Central memory CD4-positive, alpha-beta T cell (primary cell): ENCODE measurements around the gene NEU2.
A peak's percentile ranks its signal among the peaks of the same experiment; 100 is the strongest.

Experiments used
- DNase-seq: peaks from one replicate; pipeline ENCODE4 v3.0.0; 2022

Gene NEU2

DNA sequence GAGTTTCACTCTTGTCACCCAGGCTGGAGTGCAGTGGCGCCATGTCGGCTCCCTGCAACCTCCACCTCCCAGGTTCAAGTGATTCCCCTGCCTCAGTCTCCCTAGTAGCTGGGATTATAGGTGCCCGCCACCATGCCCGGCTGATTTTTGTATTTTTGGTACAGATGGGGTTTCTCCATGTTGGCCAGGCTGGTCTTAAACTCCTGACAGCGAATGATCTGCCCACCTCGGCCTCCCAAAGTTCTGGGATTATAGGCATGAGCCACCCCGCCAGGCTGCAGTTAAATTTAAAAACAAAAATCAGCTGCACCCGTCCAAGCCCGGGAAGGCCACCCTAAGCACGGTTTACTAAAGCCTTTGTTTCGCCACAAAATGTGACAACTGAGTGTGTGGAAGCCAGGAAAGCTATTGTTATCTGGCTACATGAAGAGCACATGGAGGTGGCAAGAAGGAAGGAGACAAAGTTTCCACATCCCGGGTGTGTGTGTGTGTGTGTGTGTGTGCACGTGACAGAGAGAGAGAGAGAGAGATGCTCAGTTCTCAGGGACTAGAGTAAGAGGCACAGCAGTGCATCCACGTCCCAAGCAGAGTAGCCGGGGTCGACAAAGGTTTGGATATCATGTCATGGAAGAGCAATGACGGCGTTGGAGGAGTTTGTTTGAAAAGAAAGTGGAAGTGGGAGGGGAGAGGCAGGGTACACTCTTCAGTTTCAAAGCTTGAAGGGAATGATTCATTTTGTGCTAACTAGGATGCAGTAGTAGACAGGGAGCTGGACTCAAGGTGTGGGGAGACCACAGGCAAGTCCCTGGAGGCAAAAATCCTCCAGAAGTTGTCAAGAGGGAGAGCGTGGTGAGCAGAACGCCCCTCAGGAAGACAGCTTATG lies 47.7 kb downstream of the NEU2 start:
- DNase-seq = no peak

DNA sequence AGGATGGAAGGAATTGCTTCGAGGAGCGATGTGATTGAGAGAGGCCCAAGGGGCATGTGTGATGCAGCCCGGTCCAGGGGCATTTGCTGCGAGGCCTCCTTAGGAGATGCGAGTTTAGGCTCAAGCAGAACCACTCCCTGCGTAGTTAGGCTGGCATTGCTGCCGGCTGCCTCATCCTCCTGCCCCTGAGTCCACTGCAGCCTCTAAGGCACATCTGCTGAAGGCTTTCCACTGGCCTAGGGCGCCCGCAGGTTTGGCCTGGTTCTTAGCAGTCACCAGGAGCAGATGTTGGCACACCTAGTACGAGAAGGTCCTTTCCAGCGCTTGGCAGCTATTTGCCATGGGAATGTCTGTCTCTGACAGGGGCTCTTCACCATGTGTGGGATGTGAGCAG lies 48.4 kb downstream of the NEU2 start:
- DNase-seq = no peak

DNA sequence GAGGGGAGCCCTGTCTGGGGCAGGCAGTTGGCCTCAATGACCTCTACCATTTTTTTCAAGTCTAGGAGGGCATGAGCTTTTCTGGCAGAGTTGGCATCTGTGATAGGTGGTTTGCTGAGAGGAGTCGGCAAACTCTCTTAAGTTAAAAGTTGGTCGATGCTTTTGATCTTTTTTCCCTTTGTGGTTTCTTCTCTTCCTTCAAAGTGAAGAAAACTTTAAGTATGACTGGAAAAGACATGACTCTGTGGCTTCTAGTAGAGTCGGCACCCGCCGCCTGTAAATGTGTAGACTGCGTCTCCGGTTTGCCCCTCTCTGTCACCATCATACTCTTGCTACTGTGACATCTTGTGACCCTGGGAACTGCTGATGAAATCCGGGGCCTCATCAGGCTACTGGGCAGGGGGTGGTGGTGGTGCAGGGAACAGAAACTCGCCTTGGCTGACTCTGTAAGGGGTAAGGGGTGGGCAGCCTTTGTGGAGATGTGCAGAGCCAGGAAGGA lies 48.8 kb downstream of the NEU2 start:
- peak; percentile 68 for DNase-seq

DNA sequence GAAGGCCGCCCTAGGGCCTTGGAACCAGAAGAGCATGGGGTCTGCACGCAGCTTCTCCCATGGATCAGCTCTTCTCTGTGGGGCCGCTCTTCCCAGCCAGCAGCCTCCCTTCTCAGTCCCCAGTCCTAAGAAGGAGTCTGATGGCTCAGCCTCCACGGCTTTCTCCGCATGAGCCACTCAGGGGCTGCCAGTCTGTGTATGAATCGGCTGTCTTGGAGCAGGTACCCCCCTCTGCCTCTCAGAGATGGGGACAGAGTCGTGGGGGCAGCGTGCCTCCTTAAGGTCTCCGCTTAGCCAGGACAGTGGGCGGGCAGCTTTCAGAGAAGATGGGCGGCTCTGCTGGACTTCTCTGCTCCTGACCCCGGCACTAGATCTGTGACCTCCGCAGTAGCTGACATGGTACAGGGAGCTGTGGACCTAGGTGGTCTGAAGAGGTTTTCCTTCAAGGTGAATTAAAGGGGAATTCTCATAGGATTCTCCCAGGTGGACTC lies 49.3 kb downstream of the NEU2 start:
- DNase-seq = no peak

DNA sequence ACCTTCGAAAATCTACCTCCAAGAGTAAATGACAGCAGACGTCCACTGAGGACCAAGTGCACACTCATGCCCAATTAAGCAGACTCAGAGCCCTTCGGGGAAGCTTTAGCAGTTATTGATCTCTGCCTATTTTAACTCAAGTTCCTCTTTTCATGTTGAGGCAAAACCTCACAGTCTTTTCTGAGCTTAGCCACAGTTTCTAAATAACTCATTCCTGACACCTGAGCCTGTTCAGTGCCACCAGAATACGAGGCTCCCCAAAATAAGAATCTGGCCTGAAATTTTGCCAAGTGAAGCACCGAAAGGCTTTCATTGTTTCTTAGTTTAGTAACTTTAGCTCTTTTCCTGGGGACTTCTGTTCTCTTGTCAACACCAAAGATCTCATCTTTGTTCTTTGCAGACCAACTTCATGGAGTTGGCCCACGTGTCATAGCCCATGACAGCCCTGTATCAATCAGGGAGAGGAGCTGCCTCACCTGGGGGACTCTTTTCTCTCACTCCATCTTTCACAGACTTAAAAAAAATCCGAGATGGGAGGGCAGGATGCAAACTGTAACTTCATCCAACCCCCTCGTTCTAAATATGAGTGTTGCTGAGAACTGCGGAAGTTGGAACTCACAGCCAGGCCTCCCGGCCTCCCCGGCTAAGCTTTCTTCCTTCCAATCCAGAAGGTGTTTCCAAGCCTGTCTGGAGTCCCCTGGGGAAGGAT lies 49.9 kb downstream of the NEU2 start:
- no peak for DNase-seq

DNA sequence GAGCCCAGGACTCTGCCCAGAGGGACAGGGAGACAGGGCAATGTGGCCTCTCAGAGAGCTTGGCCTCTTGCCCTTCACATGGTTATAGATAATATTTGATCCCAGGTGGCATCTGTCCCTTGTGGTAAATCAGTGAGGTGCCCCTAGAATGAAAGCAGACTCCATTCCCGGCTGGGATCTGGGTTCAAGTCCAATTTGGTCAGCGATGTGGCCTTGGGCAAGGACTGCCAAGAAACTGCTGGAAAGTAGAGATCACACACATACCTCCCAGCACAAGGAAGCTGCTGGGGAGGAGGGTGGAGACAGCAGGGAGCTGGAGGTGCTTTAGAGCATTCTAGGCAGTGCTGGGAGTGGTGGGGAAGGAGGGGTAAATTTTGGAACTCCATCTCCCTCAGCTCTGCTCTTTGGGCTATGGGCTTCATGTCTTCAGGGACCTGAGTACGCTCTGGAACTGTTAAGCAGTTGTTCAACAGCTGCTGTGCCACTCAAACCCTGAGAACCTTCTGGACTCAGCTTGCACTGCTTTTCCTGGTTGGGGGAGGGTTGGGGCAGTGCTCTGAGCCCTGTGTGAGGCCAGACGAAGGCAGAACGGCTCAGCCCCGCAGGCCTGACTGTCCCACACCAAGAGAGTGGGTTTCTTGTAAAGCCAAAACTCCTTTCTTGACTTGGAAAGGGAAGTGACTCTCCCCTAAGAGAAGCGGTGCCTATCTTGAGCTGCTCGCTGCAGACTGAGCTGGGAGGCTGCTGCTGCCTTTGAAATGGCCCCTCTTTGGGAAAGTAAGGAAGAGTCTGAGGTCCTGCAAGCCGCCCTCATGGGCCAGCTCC lies 50.7 kb downstream of the NEU2 start:
- no peak for DNase-seq

DNA sequence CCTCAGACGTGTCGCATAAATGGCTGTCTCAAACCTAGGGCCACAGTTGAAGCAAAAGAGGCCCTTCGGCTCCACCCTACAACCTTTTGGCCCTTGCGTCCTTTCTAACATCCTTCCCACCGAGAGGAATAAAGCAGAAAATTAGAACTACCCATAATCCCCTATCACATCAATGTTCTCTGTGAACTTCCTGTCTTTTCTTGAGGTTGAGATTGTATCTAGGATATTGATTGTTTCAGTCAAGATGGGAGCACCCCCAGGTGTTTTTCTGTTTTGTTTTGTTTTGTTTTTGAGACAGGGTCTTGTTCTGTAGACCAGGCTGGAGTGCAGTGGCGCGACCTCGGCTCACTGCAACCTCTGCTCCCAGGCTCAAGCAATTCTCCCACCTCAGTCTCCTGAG lies 51.3 kb downstream of the NEU2 start:
- DNase-seq = peak; percentile 55

DNA sequence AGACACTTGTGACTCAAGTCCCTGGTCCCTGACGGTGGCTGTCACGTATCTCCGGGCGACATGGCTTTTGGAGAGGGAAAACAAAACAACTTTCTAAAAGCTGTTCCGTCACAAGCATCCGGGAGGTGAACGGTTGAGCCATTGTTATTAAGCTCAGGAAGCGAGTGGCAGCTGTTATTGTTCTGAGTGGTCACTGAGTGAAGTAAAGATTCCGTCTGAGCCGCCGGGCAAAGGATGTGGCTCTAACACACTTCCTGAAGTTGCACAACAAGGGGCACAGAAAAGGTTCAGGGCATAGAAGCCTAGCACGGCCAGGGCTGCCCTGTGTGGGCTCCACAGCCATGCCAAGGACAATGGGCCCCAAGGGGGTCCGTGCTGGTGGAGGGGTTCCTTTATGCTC lies 52.0 kb downstream of the NEU2 start:
- peak; percentile 50 for DNase-seq
